HUDEP-2 (cell line): Measurements from ENCODE around the gene MEIOSIN.
"Not testable (repeated sequence)": the region's sequence is repeated elsewhere in the genome, so short reads cannot be mapped to it uniquely, and the experiment has no call there.

Source experiments
- DNase-seq, 76 experiments: peaks; one replicate each; lab custom pipeline; 2025; ENCODE audit not compliant: unreplicated experiment in 76 of 76; lab: John Stamatoyannopoulos, UW

MEIOSIN gene

DNA sequence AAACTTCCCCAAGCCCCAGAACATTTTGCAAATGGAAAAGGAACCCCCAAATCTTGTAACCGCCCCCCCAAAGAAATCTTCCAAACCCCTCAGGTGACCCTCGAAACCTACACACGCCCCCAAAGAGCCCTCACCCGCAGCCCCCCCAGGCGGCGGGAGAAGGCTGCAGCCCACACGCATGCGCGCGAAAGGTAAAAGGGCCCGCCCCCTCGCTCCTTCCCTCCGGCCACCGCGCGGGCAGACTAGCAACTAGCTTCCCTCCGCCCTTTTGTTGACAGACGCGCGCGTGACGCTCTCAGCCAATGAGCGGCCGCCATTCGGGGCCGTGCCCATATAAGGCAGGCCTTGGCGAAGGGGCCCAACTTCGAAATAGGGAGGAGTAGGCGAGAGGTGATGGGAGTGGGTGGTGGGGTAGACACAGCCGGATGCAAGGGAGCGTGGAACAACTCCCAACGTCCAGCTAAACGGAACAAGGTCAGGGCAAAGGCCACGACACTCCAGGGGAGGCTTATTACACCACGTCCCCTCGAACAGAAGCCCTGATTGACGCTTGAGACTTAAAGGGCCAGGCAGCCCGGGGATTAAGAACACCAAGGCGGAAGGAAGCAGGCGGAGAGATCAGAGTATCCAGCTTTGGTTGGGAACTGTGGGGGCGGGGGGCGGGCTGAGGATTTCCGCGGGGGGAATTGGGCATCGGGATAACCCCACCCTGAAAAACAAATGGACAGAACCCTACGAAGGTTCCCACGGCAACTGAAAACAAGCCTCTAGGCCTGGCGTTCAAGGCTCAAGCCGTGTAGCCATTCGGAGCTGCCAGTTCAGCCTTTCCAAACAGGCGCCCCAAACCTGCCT lies 15.9 kb upstream of the MEIOSIN start:
- peak; percentile 61 to 100 (median 99) for DNase-seq

DNA sequence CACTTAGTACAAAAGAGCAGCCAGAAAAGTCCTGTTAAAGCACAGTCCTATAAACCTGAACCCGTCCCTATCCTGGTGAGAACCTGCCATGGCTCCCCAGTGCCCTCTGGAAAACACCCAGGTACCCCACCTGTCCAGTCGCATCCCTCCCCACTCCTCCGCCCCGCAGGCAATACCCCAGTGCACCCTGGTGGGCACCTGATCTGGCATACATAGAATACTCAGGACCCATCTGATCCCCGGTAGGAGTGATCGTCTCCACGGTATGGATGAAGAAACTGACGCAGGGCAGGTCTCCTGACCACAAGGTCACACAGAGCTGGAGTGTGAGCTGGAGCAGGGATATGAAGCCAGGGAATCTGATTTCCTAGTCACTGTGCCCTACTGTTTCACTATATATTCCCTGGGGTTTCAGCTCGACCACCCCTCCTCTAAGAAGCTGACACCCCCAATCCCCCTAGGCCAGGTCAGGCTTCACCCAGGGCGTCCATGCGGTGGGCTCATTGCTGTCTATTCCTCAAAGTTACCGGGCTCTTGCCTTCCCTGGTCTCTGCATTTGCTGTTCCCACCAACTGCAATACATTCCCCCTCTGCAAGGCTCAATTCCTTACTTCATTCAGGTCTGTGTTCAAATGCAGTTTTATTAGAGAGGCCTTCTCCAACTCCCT lies 15.1 kb upstream of the MEIOSIN start:
- no peak for DNase-seq

DNA sequence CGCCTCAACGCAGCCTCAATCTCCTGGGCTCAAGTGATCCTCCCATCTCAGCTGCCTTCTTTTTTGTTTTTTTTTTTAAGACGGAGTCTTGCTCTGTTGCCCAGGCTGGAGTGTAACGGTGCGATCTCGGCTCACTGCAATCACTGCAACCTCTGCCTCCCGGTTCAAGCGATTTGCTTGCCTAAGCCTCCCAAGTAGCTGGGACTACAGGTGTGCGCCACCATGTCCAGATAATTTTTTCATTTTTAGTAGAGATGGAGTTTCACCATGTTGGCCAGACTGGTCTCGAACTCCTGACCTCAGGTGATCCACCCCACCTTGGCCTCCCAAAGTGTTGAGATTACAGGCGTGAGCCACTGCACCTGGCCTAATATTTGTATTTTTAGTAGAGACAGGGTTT lies 13.2 kb upstream of the MEIOSIN start:
- DNase-seq = not testable (repeated sequence)

DNA sequence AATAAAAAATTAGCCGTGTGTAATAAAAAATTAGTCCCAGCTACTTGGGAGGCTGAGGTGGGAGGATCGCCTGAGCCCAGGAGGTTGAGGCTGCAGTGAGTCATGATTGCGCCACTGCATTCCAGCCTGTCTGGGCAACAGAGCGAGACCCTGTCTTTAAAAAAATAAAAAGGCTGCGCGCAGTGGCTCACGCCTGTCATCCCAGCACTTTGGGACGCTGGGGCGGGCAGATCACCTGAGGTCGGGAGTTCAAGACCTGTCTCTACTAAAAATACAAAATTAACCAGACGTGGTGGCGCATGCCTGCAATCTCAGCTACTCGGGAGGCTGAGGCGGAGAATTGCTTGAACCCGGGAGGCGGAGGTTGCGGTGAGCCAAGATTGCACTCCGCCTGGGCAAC lies 4.6 kb upstream of the MEIOSIN start:
- not testable (repeated sequence) for DNase-seq

DNA sequence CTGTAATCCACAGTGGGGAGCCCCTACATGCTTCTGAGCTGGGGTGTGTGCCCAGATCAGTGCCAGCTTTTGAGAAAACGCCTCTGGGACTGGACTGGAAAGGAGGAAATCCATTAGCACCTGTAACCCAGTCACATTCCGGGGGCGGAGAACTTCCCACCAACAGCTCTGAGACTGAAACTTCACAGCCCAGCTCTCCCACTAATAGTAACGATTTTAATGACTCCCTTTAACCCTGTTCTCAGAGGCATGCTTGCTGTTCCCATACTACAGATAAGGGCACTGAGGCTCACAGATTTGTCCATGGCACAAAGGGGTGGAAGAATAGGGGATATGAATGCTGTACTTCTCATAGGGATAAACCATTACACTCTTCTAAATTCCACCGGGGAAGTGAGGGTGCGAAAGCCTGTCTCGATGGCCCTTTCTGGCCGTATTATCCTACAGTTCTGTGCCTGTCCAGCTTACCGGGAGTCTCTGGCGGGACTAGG lies 3.4 kb upstream of the MEIOSIN start:
- DNase-seq = peak in 1 of 76 experiments; percentile 21

DNA sequence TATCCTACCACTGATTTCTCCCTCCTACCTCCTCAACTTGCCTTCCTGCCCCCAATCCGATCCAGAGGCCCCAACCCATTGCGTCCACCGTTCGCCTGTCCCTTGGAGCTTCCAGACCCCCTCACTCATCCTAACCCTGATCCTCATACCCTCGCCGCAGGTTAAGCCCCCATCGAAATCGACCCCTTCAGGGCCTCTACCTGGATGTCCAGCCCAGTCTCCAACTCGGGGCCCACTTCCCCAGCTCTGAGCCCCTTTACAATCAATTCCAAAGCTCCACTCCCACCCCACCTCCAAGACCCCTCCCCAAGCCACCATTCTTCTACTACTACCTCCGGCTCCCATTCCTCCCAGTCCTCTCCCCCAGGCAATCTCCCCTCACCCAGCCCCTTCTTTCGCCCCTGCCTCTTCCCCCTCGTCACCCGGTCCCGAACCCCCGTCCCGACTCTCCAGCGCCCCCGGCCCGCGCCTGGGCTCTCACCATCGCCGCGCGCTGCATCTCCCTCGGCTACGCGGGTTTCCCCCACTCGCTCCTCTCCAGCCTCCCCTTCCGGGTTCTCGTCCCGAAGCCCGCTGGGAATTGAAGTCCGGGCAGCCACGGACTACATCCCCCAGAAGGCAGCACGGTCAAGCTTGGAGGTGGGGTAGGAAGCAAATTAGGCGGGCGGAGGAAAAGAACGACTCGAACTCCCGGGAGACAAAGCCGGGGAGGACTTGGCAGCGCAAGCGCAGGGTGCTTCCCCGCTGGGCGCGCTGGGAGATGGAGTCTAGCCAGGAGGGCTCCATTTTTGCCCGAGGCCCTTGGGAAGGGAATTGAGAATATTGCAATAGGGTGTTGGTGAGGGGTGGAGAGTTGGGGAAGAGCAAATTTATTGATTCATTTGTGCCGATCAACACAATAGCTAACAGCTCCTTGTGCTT lies 2.6 kb upstream of the MEIOSIN start, which contains the start of gene FBXO46:
TSS of gene FBXO46 (minus strand) at position 529 of the 921 bp plus-strand sequence. CDS start 17,401 bp downstream, outside the sequence.
- DNase-seq = peak; percentile 37 to 99 (median 98)

DNA sequence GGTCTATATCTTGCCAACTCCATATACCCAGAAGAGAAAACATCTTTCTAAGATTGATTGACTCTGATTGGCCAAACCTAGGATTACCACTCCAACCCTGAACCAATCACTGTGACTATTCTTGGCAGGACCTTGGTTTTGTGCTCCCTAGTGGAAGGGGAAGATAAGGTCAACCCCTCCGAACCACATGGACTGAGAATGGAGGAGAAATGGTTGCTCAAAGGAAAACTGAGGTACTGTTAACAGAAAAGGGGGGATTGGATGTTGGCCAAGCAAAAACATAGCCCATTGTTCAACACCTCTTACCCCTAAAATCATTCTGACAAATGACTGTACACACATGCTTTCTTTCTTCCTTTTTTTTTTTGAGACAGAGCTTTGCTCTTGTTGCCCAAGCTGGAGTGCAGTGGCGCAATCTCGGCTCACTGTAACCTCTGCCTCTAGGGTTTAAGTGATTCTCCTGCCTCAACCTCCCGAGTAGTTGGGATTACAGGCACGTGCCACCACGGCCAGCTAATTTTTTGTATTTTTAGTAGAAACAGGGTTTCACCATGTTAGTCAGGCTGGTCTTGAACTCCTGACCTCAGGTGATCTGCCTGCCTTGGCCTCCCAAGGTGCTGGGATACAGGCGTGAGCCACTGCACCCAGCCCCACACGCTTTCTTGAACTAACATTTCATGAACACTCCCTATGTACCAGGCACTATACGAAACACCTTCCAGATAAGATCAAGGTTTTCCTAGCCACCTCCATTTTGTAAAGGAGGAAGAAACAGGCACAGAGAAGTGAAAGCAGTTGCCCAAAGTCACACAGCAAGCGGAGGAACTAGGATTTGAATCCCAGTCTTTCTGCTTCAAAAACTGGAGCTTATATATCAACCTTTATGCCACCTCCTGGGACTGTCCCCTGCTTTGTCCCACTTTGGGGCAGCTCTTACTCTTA lies 6.5 kb downstream of the MEIOSIN start:
- peak in 11 of 76 experiments; percentile 17 to 53 (median 27) for DNase-seq

DNA sequence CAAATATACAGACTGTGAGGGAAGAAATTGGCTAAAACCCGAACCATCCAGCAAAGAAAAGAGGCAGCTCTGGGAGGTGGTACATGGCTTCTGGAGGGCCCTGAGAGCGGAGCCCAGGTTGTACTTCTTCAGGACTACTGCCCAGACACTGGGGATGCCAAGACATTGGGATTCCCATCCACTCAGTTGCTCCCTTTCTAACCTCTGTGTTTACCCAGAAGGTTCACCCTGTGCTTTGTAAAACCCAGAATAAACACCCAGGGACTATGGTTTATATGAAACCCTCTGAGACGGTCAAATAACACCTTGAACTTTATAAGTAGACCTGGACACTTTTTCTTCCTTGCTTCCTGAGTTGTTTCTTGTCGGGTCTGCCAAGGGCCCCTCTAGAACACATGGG lies 9.7 kb downstream of the MEIOSIN start:
- DNase-seq = no peak

DNA sequence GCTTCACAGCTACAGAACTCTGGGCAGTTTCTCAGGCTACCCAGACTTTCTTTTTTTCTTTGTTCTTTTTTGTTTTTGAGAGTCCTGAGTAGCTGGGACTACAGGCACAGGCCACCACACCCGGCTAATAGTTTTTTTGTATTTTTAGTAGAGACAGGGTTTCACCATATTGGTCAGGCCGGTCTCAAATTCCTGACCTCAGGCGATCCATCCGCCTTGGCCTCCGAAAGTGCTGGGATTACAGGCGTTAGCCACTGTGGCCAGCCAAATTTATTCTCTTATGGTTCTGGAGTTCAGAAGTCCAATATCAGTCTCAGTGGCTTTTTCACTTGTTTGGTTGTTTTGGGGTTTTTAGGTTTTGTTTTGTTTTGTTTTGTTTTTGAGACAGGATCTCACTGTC lies 12.4 kb downstream of the MEIOSIN start:
- no peak for DNase-seq

DNA sequence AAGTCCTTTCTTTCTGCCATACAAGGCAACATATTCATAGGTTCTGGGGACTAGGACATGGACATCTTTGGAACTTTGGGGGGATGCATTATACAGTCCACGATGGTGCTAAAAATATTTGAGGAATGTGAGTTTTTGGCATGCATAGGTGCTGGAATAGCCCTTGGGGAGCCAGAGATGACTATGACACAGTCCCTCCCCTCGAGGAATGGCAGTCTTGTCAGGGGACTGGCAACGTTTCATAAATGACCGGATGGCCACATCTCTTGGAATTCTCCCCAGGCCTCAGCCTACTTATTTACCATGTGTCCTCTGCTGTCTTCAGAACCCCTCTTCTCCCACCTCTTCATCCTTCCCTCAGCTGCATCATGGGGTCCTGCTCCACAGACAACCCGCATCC lies 13.6 kb downstream of the MEIOSIN start:
- no peak for DNase-seq

DNA sequence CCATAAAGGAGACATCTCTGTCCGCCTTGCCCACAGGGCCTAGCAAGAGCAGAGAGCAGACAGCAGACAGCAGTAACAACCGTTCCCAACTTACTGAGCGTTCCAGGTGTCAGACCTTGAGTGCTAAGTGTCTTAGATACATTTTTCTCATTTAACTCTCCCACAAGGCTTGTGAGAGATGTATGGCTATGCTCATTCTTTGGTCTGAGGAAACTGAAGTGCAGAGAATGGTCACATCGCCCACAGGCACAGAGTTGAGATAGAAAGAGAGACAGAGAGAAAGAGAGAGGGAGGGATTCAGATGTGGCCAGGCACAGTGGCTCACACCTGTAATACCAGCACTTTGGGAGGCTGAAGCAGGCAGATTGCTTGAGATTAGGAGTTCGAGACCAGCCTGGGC lies 14.3 kb downstream of the MEIOSIN start:
- DNase-seq = no peak

DNA sequence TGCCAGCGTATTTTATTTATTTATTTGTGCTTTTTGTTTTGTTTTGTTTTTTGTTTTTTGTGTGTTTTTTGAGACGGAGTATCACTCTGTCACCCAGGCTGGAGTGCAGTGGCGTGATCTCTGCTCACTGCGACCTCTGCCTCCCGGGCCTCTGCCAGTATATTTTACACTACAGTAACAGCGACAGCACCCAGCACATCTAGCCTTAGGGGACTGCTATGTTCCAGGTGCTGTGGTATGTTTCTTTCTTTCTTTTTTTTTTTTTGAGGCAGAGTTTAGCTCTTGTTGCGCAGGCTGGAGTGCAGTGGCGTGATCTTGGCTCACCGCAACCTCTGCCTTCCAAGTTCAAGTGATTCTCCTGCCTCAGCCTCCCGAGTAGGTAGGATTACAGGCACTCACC lies 18.2 kb downstream of the MEIOSIN start:
- not testable (repeated sequence) for DNase-seq

DNA sequence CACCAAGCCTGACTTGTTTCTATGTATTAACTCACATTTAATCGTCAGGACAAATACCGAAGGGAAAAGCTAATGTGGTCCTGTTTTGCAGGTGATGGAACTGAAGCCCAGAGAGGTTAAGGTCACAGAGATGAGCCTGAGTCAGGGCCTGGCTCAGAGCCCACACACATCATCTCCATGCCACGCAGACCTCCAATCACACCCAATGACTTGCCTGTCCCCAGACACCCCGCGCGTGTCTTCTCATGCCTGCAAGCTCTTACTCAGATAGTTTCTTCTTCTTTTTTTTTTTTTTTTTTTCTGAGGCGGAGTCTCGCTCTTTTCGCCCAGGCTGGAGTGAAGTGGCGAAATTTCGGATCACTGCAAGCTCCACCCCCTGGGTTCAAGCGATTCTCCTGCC lies 19.4 kb downstream of the MEIOSIN start:
- DNase-seq = no peak

DNA sequence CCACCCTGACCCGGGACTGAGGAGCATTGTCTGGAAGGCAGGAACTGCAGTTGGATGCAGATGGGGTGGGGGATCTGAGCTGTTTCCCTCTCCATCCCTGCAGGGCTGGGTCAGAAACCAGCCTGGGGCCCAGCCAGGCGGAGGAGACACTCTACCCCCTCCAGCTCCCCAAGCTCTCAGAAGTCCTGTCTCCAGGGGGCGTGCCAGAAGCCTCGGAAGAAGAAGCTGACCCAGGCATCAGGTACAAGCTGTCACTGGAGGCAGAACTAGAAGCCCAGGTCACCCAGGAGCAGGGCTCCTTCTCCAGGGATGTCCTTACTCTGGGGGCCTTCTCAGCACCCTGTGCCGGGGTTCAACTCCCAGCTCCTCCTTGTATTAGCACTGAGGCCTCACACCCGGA lies 20.3 kb downstream of the MEIOSIN start:
- peak in 22 of 76 experiments; percentile 7 to 56 (median 30) for DNase-seq

DNA sequence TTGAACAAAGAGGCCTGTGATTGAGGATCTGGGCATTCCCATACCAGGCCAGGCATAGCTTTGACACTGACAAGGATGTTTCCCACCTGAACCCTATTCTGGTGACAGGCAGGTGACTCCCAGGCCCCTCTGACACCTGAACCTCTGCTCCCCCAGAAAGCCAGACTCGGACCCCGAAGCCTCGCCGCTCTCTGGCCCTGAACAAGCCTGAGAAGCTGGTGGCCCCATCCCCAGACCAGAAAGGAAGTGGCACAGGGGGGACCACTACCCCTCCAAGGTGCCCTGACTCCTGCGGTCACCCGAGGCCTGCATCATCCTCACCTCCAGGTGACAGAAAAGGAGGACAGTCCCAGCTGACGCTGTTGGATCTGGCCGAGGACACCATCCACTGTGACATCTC lies 21.1 kb downstream of the MEIOSIN start:
- no peak for DNase-seq

DNA sequence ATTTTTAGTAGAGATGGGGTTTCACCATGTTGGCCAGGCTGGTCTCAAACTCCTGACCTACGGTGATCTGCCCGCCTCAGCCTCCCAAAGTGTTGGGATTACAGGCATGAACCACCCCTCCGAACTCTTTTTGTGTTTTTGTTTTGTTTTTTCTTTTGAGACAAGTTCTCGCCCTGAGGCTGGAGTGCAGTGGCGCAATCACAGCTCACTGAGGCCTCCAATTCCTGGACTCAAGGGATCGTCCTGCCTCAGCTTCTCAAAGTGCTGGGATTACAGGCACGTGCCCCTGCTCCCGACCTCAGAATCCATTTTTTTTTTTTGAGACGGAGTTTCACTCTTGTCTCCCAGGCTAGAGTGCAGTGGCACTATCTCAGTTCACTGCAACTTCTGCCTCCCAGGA lies 24.5 kb downstream of the MEIOSIN start:
- no peak for DNase-seq

DNA sequence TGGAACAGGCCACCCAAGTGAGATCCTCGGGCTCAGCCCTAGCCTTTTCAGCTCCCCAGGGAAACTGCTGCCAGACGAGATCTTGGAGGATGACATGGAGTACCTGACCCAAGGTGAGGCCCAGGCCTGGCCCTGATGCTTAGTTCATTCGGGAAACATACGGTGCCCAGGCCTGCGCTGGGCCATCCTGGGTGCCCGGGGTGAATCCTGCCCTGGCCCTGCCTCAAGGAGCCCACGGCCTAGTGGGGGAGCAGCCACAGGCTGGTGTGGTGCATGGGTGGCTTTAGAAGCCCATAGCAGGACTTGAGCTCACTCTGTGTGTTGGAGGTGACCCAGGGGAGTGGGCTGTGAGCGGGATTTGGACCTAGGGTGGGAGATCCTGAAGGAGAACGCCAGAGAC lies 25.7 kb downstream of the MEIOSIN start:
- DNase-seq = no peak

DNA sequence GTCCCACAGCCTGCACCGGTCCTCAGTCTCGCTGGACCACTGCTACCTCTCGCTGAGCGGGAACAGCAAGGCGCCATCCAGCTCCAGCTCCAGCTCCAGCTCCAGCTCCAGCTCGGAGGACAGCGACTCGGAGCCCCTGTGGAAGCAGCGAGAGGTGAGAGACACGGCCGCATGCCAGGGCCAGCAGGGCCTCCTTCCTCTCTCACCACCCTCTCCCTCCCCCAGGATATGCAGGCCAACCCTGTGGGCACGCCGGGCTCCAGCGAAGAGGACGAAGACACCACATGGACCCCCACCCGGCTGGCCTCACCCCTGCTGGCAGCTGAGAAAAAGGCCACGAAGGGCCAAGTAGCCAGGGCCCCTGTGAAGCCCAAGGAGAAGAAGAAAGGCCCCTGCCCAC lies 28.5 kb downstream of the MEIOSIN start:
- no peak for DNase-seq

DNA sequence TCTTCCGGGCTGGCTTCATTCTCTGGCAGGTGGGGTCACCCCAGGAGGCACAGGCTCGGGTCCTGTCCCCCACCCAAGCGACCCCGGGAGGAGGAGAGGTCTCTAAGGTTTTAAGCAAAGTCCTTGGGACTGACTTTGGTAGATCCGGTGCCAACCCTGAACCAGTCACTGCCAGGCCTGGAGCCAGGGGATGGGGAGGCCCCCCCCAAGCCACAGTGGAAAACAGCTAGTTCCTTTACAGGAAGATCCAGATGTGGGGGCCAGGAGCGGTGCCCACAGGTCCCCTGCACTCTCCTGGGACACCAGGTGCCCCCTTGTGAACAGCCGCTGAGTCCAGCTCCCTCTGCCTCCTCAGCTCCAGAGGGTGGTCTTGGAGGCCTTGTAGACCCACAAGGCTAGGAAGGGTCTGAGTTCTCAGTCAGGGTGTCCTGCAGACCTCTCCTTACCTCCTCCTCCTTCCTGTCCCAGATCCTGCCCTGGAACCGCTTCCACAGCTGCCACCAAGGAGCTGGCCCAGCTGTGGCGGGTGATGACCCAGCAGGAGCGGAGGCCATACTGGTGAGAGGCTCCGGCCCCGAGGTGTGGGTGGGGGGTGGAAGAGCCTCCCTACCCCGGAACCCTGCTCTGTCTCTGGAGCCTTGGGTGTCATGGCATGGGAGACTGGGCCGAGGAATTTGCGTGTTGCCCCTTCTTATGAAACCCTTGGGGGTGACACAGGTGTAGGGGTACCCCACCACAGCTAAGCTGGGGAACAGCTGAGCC lies 29.8 kb downstream of the MEIOSIN start:
- DNase-seq = no peak
